GM18951 (cell line): ENCODE data around the gene PCDHGB4.
"Not testable (repeated sequence)": the region's sequence is repeated elsewhere in the genome, so short reads cannot be mapped to it uniquely, and the experiment has no call there.

Source experiments
- POLR2A ChIP-seq: IDR thresholded peaks from 4 replicates; pipeline ENCODE4 v1.6.1; 2011; ENCODE audit warnings: mild to moderate bottlenecking; ENCODE audit not compliant: insufficient read length, insufficient read depth; ENCODE audit errors: extremely low read depth
- in situ Hi-C: fragments of 300-500 bp; cut with MboI; formaldehyde crosslinking; loops from one replicate; pipeline ENCODE4 v1.12.0; 2022; ENCODE audit warnings: low sequenced_read_pairs, mixed read lengths, inconsistent platforms; ENCODE audit not compliant: unreplicated experiment

Gene PCDHGB4

DNA sequence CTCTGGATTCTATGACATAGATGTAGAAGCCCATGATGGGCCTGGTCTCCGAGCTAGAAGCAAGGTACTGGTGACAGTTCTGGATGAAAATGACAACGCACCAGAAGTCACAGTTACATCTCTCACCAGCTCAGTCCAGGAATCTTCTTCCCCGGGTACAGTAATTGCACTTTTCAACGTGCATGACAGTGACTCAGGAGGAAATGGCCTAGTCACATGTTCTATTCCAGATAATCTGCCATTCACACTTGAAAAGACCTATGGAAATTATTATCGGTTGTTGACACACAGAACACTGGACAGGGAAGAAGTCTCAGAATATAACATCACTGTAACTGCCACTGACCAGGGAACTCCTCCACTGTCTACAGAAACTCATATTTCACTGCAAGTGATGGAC lies 31.4 kb upstream of the PCDHGB4 start:
- no peak for TF ChIP-seq POLR2A
- in situ Hi-C loops, result no loop called here

DNA sequence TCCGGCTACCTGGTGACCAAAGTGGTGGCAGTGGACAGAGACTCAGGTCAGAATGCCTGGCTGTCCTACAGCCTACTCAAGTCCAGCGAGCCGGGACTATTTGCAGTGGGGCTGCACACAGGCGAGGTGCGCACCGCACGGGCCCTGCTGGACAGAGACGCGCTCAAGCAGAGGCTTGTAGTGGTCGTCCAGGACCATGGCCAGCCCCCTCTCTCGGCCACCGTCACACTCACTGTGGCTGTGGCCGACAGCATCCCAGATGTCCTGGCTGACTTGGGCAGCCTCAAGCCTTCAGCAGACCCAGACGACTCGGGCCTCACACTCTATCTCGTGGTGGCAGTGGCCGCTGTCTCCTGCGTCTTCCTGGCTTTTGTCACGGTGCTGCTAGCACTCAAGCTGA lies 30.5 kb upstream of the PCDHGB4 start:
- in situ Hi-C loops, result no loop called here

DNA sequence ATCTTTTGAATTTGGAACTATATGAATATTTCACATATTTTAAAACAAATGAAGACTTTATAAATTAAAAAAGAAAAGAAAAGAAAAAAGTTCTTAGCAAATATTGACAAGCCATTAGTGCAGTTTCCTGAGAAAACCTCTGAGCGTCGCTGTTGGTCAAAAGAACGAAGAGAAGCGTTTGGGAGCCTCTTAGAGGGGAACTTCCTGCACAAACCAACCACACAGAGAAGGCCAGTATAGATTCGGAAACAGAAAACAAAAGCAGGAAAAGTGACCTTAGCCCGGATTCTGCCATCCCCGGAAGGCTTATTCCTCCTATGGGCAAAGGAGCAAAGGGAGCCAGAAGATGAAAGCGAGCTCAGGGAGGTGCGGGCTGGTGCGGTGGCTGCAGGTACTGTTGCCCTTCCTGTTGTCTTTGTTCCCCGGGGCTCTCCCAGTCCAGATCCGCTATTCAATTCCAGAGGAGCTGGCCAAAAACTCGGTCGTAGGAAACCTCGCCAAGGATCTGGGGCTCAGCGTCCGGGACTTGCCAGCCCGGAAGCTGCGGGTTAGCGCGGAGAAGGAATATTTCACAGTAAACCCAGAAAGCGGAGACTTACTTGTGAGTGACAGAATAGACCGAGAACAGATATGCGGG lies 27.6 kb upstream of the PCDHGB4 start, which contains the start of gene PCDHGB2:
Gene PCDHGB2 (plus strand): TSS at position 205 of the 637 bp plus-strand sequence. CDS start 142 bp downstream, at position 347.
- in situ Hi-C loops, result no loop called here
- TF ChIP-seq POLR2A, result no peak

More for the DNA sequence above, 30.5 kb upstream of the PCDHGB4 start:
- no peak for TF ChIP-seq POLR2A

DNA sequence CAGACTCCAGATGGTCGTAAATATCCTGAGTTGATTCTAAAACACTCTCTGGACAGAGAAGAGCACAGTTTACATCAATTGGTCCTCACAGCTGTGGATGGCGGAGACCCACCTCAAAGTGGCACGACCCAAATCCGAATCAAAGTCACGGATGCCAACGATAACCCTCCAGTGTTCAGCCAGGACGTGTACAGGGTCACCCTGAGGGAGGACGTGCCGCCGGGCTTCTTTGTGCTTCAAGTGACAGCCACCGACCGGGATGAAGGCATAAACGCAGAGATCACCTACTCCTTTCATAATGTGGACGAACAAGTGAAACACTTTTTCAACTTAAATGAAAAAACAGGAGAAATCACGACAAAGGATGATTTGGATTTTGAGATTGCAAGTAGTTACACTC lies 26.8 kb upstream of the PCDHGB4 start:
- no peak for TF ChIP-seq POLR2A
- in situ Hi-C loops, result no loop called here

DNA sequence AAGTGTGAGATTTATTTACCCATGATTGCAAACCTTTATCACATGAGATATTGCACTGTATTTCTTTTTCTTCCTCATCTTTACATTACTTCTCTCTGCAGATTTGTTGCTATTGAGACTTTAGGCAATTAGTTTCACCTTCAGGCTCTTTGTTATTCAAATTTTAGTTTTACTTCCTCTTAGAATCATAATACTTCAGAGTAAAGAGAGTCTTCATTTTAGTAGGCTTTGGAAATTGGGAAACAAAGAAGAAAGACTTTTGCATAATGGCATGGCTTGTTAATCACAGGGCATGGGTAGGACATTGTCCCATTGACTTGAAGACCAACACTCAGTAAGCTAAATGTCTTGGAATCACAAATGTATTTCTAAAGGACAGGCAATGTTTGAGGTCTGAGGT lies 24.8 kb upstream of the PCDHGB4 start:
- in situ Hi-C loops, result no loop called here
- TF ChIP-seq POLR2A, result no peak

DNA sequence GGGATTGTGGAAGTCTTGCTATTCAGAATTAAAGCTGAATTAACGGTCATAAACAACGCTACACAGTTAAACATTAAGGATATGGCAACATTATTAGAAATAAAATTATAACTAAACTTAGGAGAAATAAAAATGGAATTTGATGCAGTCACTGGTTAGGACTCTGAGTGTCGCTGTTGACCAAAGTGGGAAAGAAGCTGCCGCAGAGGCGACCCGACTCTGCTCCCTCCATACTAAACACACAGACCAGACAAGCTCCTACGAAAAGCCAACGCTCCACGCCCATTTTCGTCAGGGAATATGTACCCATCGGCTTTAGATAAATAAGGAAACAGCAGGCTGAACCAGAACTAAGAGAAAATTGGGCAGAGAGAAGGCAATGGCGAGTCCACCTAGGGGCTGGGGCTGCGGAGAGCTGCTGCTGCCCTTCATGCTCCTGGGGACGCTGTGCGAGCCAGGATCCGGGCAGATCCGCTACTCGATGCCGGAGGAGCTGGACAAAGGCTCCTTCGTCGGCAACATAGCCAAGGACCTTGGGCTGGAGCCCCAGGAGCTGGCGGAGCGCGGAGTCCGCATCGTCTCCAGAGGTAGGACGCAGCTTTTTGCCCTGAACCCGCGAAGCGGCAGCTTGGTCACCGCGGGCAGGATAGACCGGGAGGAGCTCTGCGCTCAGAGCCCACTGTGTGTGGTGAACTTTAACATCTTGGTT lies 23.4 kb upstream of the PCDHGB4 start, which contains the start of gene PCDHGA5:
Gene PCDHGA5 (plus strand): TSS at position 211 of the 709 bp plus-strand sequence. CDS start 169 bp downstream, at position 380.
- in situ Hi-C loops, result no loop called here
- no peak for TF ChIP-seq POLR2A

DNA sequence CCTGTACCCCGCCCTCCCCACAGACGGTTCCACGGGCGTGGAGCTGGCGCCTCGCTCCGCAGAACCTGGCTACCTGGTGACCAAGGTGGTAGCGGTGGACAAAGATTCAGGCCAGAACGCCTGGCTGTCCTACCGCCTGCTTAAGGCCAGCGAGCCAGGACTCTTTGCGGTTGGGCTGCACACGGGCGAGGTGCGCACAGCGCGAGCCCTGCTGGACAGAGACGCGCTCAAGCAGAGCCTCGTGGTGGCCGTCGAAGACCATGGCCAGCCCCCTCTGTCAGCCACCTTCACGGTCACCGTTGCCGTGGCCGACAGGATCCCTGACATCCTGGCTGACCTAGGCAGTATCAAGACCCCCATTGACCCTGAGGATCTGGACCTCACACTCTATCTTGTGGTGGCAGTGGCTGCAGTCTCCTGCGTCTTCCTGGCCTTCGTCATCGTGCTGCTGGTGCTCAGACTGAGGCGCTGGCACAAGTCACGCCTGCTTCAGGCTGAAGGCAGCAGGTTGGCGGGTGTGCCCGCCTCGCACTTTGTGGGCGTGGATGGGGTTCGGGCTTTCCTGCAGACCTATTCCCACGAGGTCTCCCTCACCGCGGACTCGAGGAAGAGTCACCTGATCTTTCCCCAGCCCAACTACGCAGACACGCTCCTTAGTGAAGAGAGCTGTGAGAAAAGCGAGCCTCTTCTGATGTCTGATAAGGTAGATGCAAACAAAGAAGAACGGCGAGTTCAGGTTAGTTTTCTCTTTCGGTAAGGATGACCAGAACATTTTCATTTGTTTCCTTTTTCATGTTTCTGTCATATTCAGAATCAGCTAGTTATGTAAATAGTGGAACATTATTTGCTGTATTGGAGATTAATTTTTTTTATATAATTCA lies 21.2 kb upstream of the PCDHGB4 start:
- in situ Hi-C loops, result no loop called here
- no peak for TF ChIP-seq POLR2A

DNA sequence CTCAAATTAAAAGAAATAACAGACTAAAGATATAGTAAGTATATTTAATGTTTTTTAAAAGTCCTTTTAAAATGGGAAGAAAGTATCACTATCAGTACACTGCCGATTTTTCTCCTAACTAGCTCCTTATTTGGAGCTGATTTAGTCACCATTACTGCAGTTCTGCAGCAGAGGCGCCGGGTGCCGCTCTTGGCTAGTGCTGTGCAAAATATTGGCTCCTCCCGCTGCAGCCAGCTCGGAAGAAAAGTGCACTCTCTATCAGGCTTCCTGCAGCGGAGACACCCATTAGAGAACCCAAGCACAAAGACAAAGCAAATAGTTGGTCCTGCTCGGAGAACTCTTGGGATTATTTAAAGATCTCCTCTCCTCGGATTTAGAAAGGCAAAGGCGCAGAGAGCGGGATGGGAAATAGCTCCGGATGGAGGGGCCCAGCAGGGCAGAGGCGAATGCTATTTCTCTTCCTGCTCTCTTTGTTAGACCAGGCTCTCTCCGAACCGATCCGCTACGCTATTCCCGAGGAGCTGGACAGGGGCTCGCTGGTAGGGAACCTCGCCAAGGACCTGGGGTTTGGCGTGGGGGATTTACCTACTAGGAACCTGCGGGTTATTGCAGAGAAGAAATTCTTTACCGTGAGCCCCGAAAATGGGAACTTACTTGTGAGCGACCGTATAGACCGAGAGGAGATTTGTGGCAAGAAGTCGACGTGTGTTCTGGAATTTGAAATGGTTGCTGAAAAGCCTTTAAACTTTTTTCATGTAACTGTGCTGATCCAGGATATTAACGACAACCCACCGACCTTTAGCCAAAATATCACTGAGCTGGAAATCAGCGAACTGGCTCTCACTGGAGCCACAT lies 17.3 kb upstream of the PCDHGB4 start, which contains the start of gene PCDHGB3:
Gene PCDHGB3 (plus strand): TSS at position 249 of the 855 bp plus-strand sequence. CDS start 153 bp downstream, at position 402.
- in situ Hi-C loops, result no loop called here

DNA sequence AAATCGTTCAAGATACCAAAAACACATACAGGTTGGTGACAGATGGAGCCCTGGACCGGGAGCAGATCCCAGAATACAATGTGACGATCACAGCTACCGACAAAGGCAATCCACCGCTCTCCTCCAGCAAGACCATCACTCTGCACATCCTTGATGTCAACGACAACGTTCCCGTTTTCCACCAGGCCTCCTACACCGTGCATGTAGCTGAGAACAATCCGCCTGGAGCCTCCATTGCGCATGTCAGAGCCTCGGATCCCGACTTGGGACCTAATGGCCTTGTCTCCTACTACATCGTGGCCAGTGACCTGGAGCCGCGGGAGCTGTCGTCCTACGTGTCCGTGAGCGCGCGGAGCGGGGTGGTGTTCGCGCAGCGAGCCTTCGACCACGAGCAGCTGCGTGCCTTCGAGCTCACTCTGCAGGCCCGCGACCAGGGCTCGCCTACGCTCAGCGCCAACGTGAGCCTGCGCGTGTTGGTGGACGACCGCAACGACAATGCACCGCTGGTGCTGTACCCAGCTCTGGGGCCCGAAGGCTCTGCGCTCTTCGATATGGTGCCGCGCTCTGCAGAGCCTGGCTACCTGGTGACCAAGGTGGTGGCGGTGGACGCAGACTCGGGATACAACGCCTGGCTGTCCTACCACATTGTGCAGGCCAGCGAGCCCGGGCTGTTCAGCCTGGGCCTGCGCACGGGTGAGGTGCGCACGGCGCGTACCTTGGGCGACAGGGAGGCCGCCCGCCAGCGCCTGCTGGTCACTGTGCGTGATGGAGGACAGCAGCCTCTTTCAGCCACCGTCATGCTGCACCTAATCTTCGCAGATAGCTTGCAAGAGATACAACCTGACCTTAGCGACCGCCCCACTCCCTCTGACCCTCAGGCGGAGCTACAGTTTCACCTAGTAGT lies 15.7 kb upstream of the PCDHGB4 start:
- no peak for TF ChIP-seq POLR2A
- in situ Hi-C loops, result no loop called here

More for the DNA sequence above, 17.3 kb upstream of the PCDHGB4 start, which contains the start of gene PCDHGB3:
- TF ChIP-seq POLR2A, result no peak

DNA sequence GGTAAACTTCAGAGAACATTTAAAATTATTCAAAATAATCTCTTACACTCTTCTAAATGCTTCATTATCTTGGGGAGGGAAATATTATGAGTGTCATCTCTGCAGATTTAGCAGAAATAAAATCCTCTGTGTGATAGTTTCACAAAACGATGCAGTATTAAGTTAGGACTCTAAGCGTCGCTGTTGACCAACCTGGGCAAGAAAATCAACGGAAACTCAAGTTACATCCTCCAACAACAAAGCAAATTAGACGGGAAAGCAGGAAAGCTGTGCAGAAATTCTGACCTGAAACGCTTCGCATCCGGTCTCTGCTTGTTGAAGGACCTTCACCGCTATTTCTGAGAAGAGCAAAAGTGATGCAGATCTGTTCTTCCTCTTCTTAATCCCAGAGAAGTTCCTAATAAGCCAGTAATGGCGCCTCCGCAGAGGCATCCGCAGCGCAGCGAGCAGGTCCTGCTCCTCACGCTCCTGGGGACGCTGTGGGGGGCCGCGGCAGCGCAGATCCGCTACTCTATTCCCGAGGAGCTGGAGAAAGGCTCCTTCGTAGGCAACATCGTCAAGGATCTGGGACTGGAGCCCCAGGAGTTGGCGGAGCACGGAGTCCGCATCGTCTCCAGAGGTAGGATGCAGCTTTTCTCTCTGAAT lies 13.7 kb upstream of the PCDHGB4 start, which contains the start of gene PCDHGA6:
Gene PCDHGA6 (plus strand): TSS at position 219 of the 645 bp plus-strand sequence. CDS start 193 bp downstream, at position 412.
- in situ Hi-C loops, result no loop called here
- no peak for TF ChIP-seq POLR2A

DNA sequence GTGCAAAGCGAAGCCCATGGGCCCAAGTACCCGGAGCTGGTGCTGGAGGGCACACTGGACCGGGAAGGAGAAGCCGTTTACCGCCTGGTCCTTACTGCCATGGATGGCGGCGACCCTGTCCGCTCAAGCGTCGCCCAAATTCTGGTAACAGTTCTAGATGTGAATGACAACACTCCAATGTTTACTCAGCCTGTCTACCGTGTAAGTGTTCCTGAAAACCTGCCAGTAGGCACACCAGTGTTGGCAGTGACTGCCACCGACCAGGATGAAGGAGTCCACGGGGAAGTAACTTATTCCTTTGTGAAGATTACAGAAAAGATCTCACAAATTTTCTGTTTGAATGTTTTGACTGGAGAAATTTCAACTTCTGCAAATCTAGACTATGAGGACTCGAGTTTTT lies 12.9 kb upstream of the PCDHGB4 start:
- TF ChIP-seq POLR2A, result no peak
- in situ Hi-C loops, result no loop called here

DNA sequence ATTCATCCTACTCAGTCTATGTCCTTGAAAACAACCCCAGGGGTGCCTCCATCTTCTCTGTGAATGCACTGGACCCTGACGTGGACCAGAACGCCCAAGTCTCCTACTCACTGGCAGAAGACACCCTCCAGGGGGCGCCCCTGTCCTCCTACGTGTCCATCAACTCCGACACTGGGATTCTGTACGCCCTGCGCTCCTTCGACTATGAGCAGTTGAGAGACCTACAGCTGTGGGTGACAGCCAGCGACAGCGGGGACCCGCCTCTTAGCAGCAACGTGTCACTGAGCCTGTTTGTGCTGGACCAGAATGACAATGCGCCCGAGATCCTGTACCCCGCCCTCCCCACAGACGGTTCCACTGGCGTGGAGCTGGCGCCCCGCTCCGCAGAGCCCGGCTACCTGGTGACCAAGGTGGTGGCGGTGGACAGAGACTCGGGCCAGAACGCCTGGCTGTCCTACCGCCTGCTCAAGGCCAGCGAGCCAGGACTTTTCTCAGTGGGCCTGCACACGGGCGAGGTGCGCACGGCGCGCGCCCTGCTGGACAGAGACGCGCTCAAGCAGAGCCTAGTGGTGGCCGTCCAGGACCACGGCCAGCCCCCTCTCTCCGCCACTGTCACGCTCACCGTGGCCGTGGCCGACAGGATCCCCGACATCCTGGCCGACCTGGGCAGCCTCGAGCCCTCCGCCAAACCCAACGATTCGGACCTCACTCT lies 11.9 kb upstream of the PCDHGB4 start:
- in situ Hi-C loops, result not testable (repeated sequence)
